Endothelial cell of umbilical vein (primary cell): ENCODE measurements around the gene SLCO3A1. TPM values are rescaled to one million over a fixed set of nuclear protein-coding genes. Genes with fewer than 3 reads are reported as not detected.

ENCODE experiments used
- BruUV-seq: library from RNA; stranded (reverse); fragments of 400-500 nt; replicated peaks from 2 replicates; lab custom pipeline; 2021; lab: Mats Ljungman, UMichigan
- CTCF ChIA-PET: fragments of 300-600, 350-600 bp; sonication (Branson Sonifier 250); formaldehyde crosslinking; loops from one replicate; lab custom pipeline; 2021; ENCODE audit warnings: antibody characterized with exemption, inconsistent platforms; lab: Charles Lee
- POLR2A ChIA-PET: fragments of 300-600, 350-600 bp; sonication (Branson Sonifier 250); formaldehyde crosslinking; loops from one replicate; lab custom pipeline; 2021; ENCODE audit warnings: antibody characterized with exemption, inconsistent platforms; lab: Charles Lee
- DNase-seq: peaks from one replicate; pipeline ENCODE4 v3.0.0-alpha.2; 2011; ENCODE audit warnings: low read depth, low spot score
- FAIRE-seq: peaks from 2 replicates; lab custom pipeline; 2011; peaks lifted over from hg19 to GRCh38; lab: Jason Lieb, UNC
- H2AFZ ChIP-seq: 2 replicates; pipeline ENCODE4 v1.6.0; 2012; ENCODE audit warnings: low read depth, low read length, control low read depth, inconsistent platforms
- H3K27ac ChIP-seq: 2 replicates; pipeline ENCODE4 v1.5.1; 2011; ENCODE audit warnings: low read depth, mild to moderate bottlenecking, control low read depth, low read length, moderate library complexity; ENCODE audit not compliant: insufficient read depth
- H3K27me3 ChIP-seq, 2 experiments: 2 replicates each; pipeline versions ENCODE4 v1.6.0 to v1.6.1; 2011; ENCODE audit warnings: low read length in 2 of 2, mixed read lengths in 1 of 2; ENCODE audit not compliant: control insufficient read depth in 2 of 2, insufficient read depth in 2 of 2
- H3K36me3 ChIP-seq, 2 experiments: 2 replicates in 1 of 2; 3 replicates in 1 of 2; pipeline ENCODE4 v1.5.1; 2011; ENCODE audit warnings: low read length in 2 of 2, mild to moderate bottlenecking in 1 of 2, moderate library complexity in 1 of 2; ENCODE audit not compliant: control insufficient read depth in 2 of 2, insufficient read depth in 2 of 2; ENCODE audit errors: extremely low read depth in 1 of 2
- H3K4me1 ChIP-seq: 3 replicates; pipeline ENCODE4 v1.5.1; 2011; ENCODE audit warnings: mild to moderate bottlenecking, low read length; ENCODE audit not compliant: control insufficient read depth, insufficient read depth; ENCODE audit errors: extremely low read depth
- H3K4me2 ChIP-seq: 2 replicates; pipeline ENCODE4 v1.6.1; 2011; ENCODE audit warnings: low read length, control low read depth, mixed read lengths; ENCODE audit not compliant: insufficient read depth
- H3K4me3 ChIP-seq, 3 experiments: fragments of 200-600 bp in 1 of 3; sonication (generic), shearing (Covaris generic) in 1 of 3; replicated peaks in 1 of 3; 2 replicates each; pipeline ENCODE4 v1.5.1; 2011 to 2016; ENCODE audit warnings: control low read depth in 3 of 3, low read length in 3 of 3, mild to moderate bottlenecking in 2 of 3, inconsistent platforms in 1 of 3, low read depth in 1 of 3, moderate library complexity in 1 of 3; ENCODE audit not compliant: insufficient read depth in 1 of 3
- H3K79me2 ChIP-seq: 2 replicates; pipeline ENCODE4 v1.6.0; 2012; ENCODE audit warnings: low read length, inconsistent platforms; ENCODE audit not compliant: control insufficient read depth, insufficient read depth
- H3K9ac ChIP-seq: replicated peaks from 2 replicates; pipeline ENCODE3; 2011; ENCODE audit warnings: low read length, control low read depth; ENCODE audit not compliant: insufficient read depth; ENCODE audit errors: extremely low read depth
- H3K9me1 ChIP-seq: replicated peaks from 3 replicates; pipeline ENCODE4 v1.6.0; 2011; ENCODE audit warnings: mild to moderate bottlenecking, low read length; ENCODE audit not compliant: control insufficient read depth, insufficient read depth; ENCODE audit errors: extremely low read depth
- H3K9me3 ChIP-seq: replicated peaks from 2 replicates; pipeline ENCODE4 v1.5.1; 2012; ENCODE audit warnings: low read length, inconsistent platforms; ENCODE audit not compliant: control insufficient read depth, insufficient read depth
- H4K20me1 ChIP-seq: replicated peaks from 2 replicates; pipeline ENCODE3; 2011; ENCODE audit warnings: mild to moderate bottlenecking, low read length; ENCODE audit not compliant: control insufficient read depth, insufficient read depth; ENCODE audit errors: extremely low read depth
- EZH2 ChIP-seq: IDR thresholded peaks from 2 replicates; pipeline ENCODE4 v1.6.1; 2012; ENCODE audit warnings: borderline replicate concordance, low read depth, mild to moderate bottlenecking, moderate library complexity, low read length, inconsistent platforms; ENCODE audit not compliant: severe bottlenecking
- FOS ChIP-seq: IDR thresholded peaks from 2 replicates; pipeline ENCODE4 v1.6.1; 2011; ENCODE audit warnings: mild to moderate bottlenecking, low read length, moderate library complexity, borderline replicate concordance; ENCODE audit not compliant: insufficient read depth
- GATA2 ChIP-seq: IDR thresholded peaks from 2 replicates; pipeline ENCODE4 v1.7.0; 2011; ENCODE audit warnings: low read depth, mild to moderate bottlenecking, moderate library complexity, mixed read lengths, low read length; ENCODE audit not compliant: insufficient read length, insufficient read depth
- JUN ChIP-seq: IDR thresholded peaks from 2 replicates; pipeline ENCODE4 v1.6.1; 2011; ENCODE audit warnings: borderline replicate concordance, low read depth; ENCODE audit not compliant: insufficient read length, insufficient read depth
- MAX ChIP-seq: IDR thresholded peaks from 2 replicates; pipeline ENCODE4 v1.6.1; 2011; ENCODE audit not compliant: insufficient read depth, insufficient read length
- POLR2A ChIP-seq: IDR thresholded peaks from 2 replicates; pipeline ENCODE4 v1.6.1; 2012; ENCODE audit warnings: low read depth, mild to moderate bottlenecking, control low read depth, low read length
- POLR2AphosphoS5 ChIP-seq: IDR thresholded peaks from 2 replicates; pipeline ENCODE4 v1.6.1; 2012; ENCODE audit warnings: low read depth, mild to moderate bottlenecking, control low read depth, low read length, moderate library complexity; ENCODE audit not compliant: insufficient read depth
- dilution Hi-C: fragments of 300-500 bp; cut with MboI; formaldehyde crosslinking; loops from one replicate; pipeline ENCODE4 v1.15.0; 2019; ENCODE audit warnings: low sequenced_read_pairs; ENCODE audit not compliant: extremely low pct_ligation_motif_present
- intact Hi-C: fragments of 100-400 bp; cut with micrococcal nuclease; formaldehyde crosslinking; loops from one replicate; pipeline ENCODE4 v1.10.0; 2022
- polyA plus RNA-seq, 4 experiments: library from polyadenylated mRNA; depleted of rRNA in 3 of 4; stranded (reverse) in 3 of 4; unstranded in 1 of 4; fragments of >200 nt; gene quantifications; 2 replicates each; pipeline versions ENCODE4 v1.2.1 to v1.2.3, GENCODE V29; 2011 to 2012; ENCODE audit warnings: missing spikeins in 1 of 4
- total RNA-seq: library from RNA; stranded (reverse); gene quantifications from 2 replicates; pipeline ENCODE4 v1.2.3, GENCODE V29; 2021

SLCO3A1 gene
- total and polyA plus RNA-seq, 2 donors (not counting 3 experiments of a cell fraction or from before 2014, with no cell fraction given) = 0.88 to 0.92 TPM

DNA sequence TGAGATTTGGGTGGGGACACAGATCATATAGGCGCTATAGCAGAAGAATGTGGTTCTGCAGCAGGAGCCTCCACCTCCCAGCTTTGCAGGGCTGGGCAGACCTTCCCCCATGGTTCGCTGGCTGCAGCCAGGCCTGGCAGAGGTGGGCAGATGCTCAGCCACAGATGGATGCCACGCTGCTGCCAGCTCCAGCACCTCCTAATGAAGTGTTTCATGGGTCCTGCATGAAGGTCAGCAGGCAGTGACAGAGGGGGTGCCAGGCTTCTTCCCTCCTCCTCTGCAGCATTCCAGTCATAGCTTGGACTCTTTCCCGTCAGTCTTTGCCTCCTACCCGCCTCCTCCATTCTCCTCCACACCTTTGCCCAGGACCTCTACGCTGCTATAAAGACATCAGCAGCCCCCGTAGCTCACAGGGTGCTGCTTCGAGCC is 85.9 kb downstream of the SLCO3A1 start:
- H3K79me2 ChIP-seq = no peaks in the 10 kb centered on the region
- no peaks in the 10 kb centered on the region for H3K9me3 ChIP-seq
- H3K9me1 ChIP-seq = no peaks in the 10 kb centered on the region
- no peak overlapping the region for H3K4me3 ChIP-seq
- DNase-seq (no peak), FAIRE-seq (no peak)
- no peaks in the 10 kb centered on the region for H3K4me1 ChIP-seq
- H4K20me1 ChIP-seq = no peaks in the 10 kb centered on the region
- ChIA-PET POLR2A (no interaction called here), CTCF (no interaction called here)
- H2AFZ ChIP-seq = no peak overlapping the region
- H3K9ac ChIP-seq = no peak overlapping the region
- dilution Hi-C loops = no loop called here
- H3K27ac ChIP-seq = no peak overlapping the region
- TF ChIP-seq JUN (no peak), MAX (no peak), POLR2A (no peak), FOS (no peak), GATA2 (no peak), EZH2 (no peak), POLR2AphosphoS5 (no peak)
- intact Hi-C loops = no loop called here
- H3K4me2 ChIP-seq = no peak overlapping the region
- H3K36me3 ChIP-seq = no peaks in the 10 kb centered on the region
- BruUV-seq = no TSS peak
- H3K27me3 ChIP-seq = no peaks in the 10 kb centered on the region
